Adrenal gland (tissue), 12 donors: Measurements from ENCODE around the gene CYP26B1. TPM values are rescaled to one million over a fixed set of nuclear protein-coding genes. Genes with fewer than 3 reads are reported as not detected.

Experiments
- DNase-seq, 7 donors: peaks; one replicate each; pipeline ENCODE4 v3.0.0-alpha.2; 2019 to 2020
- H3K27ac ChIP-seq, 5 donors: fragments of 200-600 bp; sonication (generic) in 4 of 5; 1 replicate in 3 of 5; 2 replicates in 2 of 5; pipeline versions ENCODE4 v1.5.1 to v1.8.0; 2016 to 2020; ENCODE audit warnings: mild to moderate bottlenecking in 1 of 5
- H3K27me3 ChIP-seq: fragments of 200-600 bp; 2 replicates; pipeline ENCODE4 v1.8.0; 2021
- H3K36me3 ChIP-seq, 2 donors: fragments of 200-600 bp; replicated peaks in 1 of 2; 1 replicate in 1 of 2; 2 replicates in 1 of 2; pipeline versions ENCODE4 v1.5.1 to v1.8.0; 2018 to 2022
- H3K4me1 ChIP-seq, 2 donors: fragments of 200-600 bp; replicated peaks in 1 of 2; 1 replicate in 1 of 2; 2 replicates in 1 of 2; pipeline versions ENCODE4 v1.5.1 to v1.8.0; 2018 to 2021
- H3K4me3 ChIP-seq, 4 donors: fragments of 200-600 bp; sonication (generic) in 3 of 4; one replicate each; pipeline ENCODE4 v1.5.1; 2016 to 2018
- H3K9me3 ChIP-seq, 3 donors: fragments of 200-600 bp; sonication (generic) in 1 of 3; replicated peaks in 1 of 3; 1 replicate in 2 of 3; 2 replicates in 1 of 3; pipeline versions ENCODE4 v1.5.1 to v1.8.0; 2016 to 2021
- CTCF ChIP-seq, 6 experiments: fragments of 450-650 bp in 4 of 6; fragments of 200-600 bp in 2 of 6; sonication (generic) in 1 of 6; IDR thresholded peaks; 1 replicate in 5 of 6; 2 replicates in 1 of 6; pipeline versions ENCODE4 v1.5.1 to v1.8.0; 2016 to 2021; ENCODE audit warnings: antibody characterized with exemption in 6 of 6, mild to moderate bottlenecking in 2 of 6, moderate library complexity in 1 of 6
- POLR2A ChIP-seq, 2 donors: fragments of 450-650 bp; IDR thresholded peaks; one replicate each; pipeline ENCODE4 v1.6.1; 2017; ENCODE audit warnings: antibody characterized with exemption in 2 of 2, mild to moderate bottlenecking in 2 of 2, moderate library complexity in 1 of 2
- WGBS, 4 donors: extraction: QIAGEN DNeasy Blood & Tissue Kit in 2 of 4; methylation state at CpG; one replicate each; pipeline versions ENCODE4 v1.1.5 to v1.1.7; 2013 to 2017; 5-methylcytosine and 5-hydroxymethylcytosine counted together
- intact Hi-C, 2 donors: fragments of 100-400 bp; cut with DNase I; formaldehyde crosslinking; loops; one replicate each; pipeline versions ENCODE4 v1.14.1 to v1.15.0; 2022 to 2023
- polyA plus RNA-seq, 3 donors: library from polyadenylated mRNA; stranded (reverse); fragments of 200-250 nt in 2 of 3; fragments of 350-450 nt in 1 of 3; fragmentation: Illumina TruSeq in 1 of 3; extraction: RNeasy Lipid Tissue Mini Kit (QIAGEN cat#74804) in 1 of 3; gene quantifications; one replicate each; pipeline ENCODE4 v1.2.3, GENCODE V29; 2013 to 2014
- total RNA-seq, 9 donors: library from RNA; depleted of rRNA in 4 of 9; stranded (reverse); fragments of >200 nt in 4 of 9; fragments of 120-200 nt in 1 of 9; fragmentation: NEBNext Ultra II Directional in 1 of 9; extraction: Animal tissue kit (Norgen Biotek cat#: 25700) in 1 of 9; gene quantifications; one replicate each; pipeline versions ENCODE4 v1.1.0 to v1.2.4, GENCODE V29; 2013 to 2023
- donor health status: healthy with polysubstance abuse.
- donor health status: Bipolar disorder and iron deficiency.
- donor health status: DM: yes; HTN: yes; CAD: no.
- donor health status: DM: no; HTN: no; CAD: no.
- donor health status: DM: no; HTN: no; CAD: no.
- donor health status: DM: yes; HTN: yes; CAD: no.

CYP26B1 gene
- total and polyA plus RNA-seq, 12 donors: 0.53 to 30.3 (median 10.7) TPM

GRCh38 chr2:72083751-72084583 lies 63.7 kb downstream of the CYP26B1 start:
- 77 to 83% (median 80%) methylated on average over 19 to 24 of the region's 24 CpGs for WGBS, 4 donors
- Histone ChIP-seq H3K36me3 (no peaks in the 10 kb centered on the region), H3K4me1 (no peaks in the 10 kb centered on the region), H3K4me3 (no peak overlapping the region), H3K27ac (no peak overlapping the region), H3K9me3 (no peaks in the 10 kb centered on the region), H3K27me3 (no peaks in the 10 kb centered on the region)
- intact Hi-C loops: no loop called here
- no peak for TF ChIP-seq CTCF (IDR thresholded peaks at IDR 0.05)
- TF ChIP-seq POLR2A (IDR thresholded peaks at IDR 0.05): no peak
- DNase-seq: no peak

GRCh38 chr2:72082887-72083286 lies 64.8 kb downstream of the CYP26B1 start:
- no peak for DNase-seq
- H3K27ac ChIP-seq: no peak overlapping the region
- H3K36me3 ChIP-seq: no peaks in the 10 kb centered on the region
- WGBS, 4 donors: 85 to 91% (median 86%) methylated on average over 17 of the region's 17 CpGs
- no peaks in the 10 kb centered on the region for H3K4me1 ChIP-seq
- H3K4me3 ChIP-seq: no peak overlapping the region
- no peaks in the 10 kb centered on the region for H3K27me3 ChIP-seq
- H3K9me3 ChIP-seq: no peaks in the 10 kb centered on the region
- intact Hi-C loops: no loop called here
- TF ChIP-seq POLR2A (IDR thresholded peaks at IDR 0.05) (no peak), CTCF (IDR thresholded peaks at IDR 0.05) (no peak)

DNA sequence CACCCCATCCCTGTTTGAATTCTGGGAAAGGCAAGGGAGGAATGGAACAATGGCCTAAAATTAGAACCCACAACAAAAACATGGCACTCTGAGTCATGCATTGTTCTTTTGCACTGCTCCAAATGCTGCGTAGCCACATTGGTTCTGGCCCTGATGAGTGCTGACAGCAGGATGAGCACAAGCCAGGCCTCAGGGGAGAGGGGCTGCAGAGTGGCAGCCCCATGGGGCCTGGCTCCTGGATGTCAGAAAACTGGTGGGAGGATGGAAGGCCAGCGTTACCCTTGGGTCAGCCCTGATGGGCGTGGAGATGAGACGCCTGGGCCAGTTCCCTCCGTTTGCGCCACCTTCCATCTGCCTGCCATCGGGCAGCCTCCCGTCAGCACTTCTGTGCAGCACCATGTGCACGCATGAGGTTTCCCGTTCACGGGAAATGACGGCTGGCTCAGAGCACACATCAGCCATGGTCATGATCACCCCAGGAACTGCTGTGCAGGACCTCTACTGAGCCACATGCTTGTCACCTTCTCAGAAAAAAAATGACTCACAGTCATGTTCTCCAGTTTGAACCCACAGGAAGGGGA lies 65.6 kb downstream of the CYP26B1 start:
- Histone ChIP-seq H3K36me3 (no peaks in the 10 kb centered on the region), H3K4me3 (no peak overlapping the region), H3K4me1 (no peaks in the 10 kb centered on the region), H3K27me3 (no peaks in the 10 kb centered on the region), H3K27ac (no peak overlapping the region), H3K9me3 (no peaks in the 10 kb centered on the region)
- TF ChIP-seq POLR2A (IDR thresholded peaks at IDR 0.05) (no peak), CTCF (IDR thresholded peaks at IDR 0.05) (no peak)
- 87 to 91% (median 89%) methylated on average over 12 of the region's 12 CpGs for WGBS, 4 donors
- intact Hi-C loops: no loop called here
- DNase-seq: no peak

DNA sequence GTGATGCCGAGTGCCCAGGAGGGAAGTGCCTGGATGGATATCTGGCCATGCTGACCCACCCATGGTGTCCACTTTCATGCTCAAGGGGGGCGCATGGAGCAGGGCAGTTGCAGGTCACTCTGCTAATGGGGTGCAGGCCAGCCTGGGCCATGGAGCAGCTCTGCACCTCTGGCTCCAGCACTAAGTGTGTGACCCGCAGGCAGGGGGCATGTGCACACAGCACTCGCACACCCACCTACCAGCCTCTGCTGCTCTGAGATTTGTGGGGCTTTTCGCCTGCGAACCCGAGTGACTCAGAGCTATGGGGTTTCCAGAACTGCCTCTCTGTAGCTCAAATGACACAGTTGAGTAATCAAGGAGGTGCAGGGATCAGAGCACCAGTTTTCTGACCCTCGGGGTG lies 66.2 kb downstream of the CYP26B1 start:
- H3K27ac ChIP-seq: no peak overlapping the region
- no peak overlapping the region for H3K4me3 ChIP-seq
- H3K27me3 ChIP-seq: no peaks in the 10 kb centered on the region
- no peak for DNase-seq
- H3K36me3 ChIP-seq: no peaks in the 10 kb centered on the region
- 91 to 95% (median 93%) methylated on average over 2 to 8 of the region's 8 CpGs for WGBS, 4 donors
- no peaks in the 10 kb centered on the region for H3K4me1 ChIP-seq
- intact Hi-C loops: no loop called here
- TF ChIP-seq CTCF (IDR thresholded peaks at IDR 0.05): no peak
- no peak for TF ChIP-seq POLR2A (IDR thresholded peaks at IDR 0.05)
- no peaks in the 10 kb centered on the region for H3K9me3 ChIP-seq
